Pancreas (tissue), 10 donors: ENCODE measurements around the gene POTEH. TPM values are rescaled to one million over a fixed set of nuclear protein-coding genes. Genes with fewer than 3 reads are reported as not detected.
"Not testable (repeated sequence)": the region's sequence is repeated elsewhere in the genome, so short reads cannot be mapped to it uniquely, and the experiment has no call there.

Experiments used
- ATAC-seq, 4 donors: fragments of 200-7000 bp; cut with Tn5 transposase; one replicate each; pipeline versions ENCODE4 v1.8.0 to v1.9.1; 2020; ENCODE audit warnings: mild to moderate bottlenecking in 4 of 4, moderate library complexity in 4 of 4
- DNase-seq, 6 donors: peaks; one replicate each; pipeline ENCODE4 v3.0.0-alpha.2; 2020
- FAIRE-seq: peaks from 2 replicates; lab custom pipeline; 2012; peaks lifted over from hg19 to GRCh38; lab: Jason Lieb, UNC
- H3K27ac ChIP-seq, 4 donors: fragments of 200-600 bp; sonication (generic); 1 replicate in 3 of 4; 2 replicates in 1 of 4; pipeline versions ENCODE4 v1.5.0 to v1.8.0; 2020
- H3K27me3 ChIP-seq, 4 donors: fragments of 200-600 bp; one replicate each; pipeline ENCODE4 v1.8.0; 2021
- H3K36me3 ChIP-seq, 3 donors: fragments of 200-600 bp; sonication (generic) in 1 of 3; one replicate each; pipeline versions ENCODE4 v1.5.0 to v1.8.0; 2020 to 2021
- H3K4me1 ChIP-seq, 3 donors: fragments of 200-600 bp; one replicate each; pipeline ENCODE4 v1.8.0; 2021
- H3K4me3 ChIP-seq, 4 donors: fragments of 200-600 bp; sonication (generic) in 2 of 4; one replicate each; pipeline versions ENCODE4 v1.5.0 to v1.8.0; 2020 to 2021
- H3K9me3 ChIP-seq, 4 donors: fragments of 200-600 bp; one replicate each; pipeline ENCODE4 v1.8.0; 2021
- WGBS, 2 donors: extraction: QIAGEN DNeasy Blood & Tissue Kit; methylation state at CpG; one replicate each; pipeline ENCODE4 v1.1.7; 2013; 5-methylcytosine and 5-hydroxymethylcytosine counted together
- intact Hi-C, 3 donors: fragments of 100-400 bp; cut with DNase I; formaldehyde crosslinking; loops; one replicate each; pipeline versions ENCODE4 v1.11.1 to v1.14.2; 2022
- polyA plus RNA-seq, 2 donors: library from polyadenylated mRNA; stranded (reverse); fragments of 200-250 nt; gene quantifications; one replicate each; pipeline ENCODE4 v1.2.3, GENCODE V29; 2013
- total RNA-seq, 6 donors: library from RNA; stranded (reverse); fragmentation: NEBNext Ultra II Directional in 4 of 6; extraction: Animal tissue kit (Norgen Biotek cat#: 25700) in 4 of 6; gene quantifications; one replicate each; pipeline versions ENCODE4 v1.2.1 to v1.2.4, GENCODE V29; 2021 to 2023
- donor health status: healthy with polysubstance abuse.
- donor health status: DM: no; HTN: no; CAD: no; lungs with moderate emphysema.
- donor health status: DM: no; HTN: no; CAD: no.
- donor health status: control.
- donor health status: control.
- donor health status: Bipolar disorder and iron deficiency.
- donor health status: DM: yes; HTN: yes; CAD: no.
- donor health status: DM: no; HTN: no; CAD: no.
- donor health status: DM: no; HTN: no; CAD: no.
- donor health status: DM: yes; HTN: yes; CAD: no.

Gene POTEH
- total and polyA plus RNA-seq, 8 donors: not detected

DNA sequence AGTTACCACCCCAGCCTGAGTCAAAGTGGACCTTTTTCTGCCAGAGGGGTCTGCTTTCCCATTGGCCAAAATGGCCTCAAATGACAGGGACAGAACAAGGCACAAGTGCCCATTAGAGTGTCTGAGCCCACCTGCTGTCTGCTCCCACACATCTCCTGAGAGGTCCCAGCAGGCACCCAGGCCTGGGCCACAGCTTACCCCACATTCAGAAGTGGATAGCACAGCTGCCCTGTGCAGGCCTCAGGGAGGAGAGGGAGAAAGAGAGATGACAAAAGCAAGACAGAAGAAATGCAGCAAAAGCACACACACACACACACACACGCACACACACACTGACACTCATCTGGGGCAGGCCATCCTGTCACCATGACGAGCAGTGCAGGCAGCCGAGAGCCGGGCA, 4.2 kb upstream of the POTEH start:
- ATAC-seq: peak in 1 of 4 donors; percentile 32
- WGBS, 2 donors: 60% methylated on average over 3 to 4 of the region's 4 CpGs
- H3K9me3 ChIP-seq: not testable (repeated sequence)

DNA sequence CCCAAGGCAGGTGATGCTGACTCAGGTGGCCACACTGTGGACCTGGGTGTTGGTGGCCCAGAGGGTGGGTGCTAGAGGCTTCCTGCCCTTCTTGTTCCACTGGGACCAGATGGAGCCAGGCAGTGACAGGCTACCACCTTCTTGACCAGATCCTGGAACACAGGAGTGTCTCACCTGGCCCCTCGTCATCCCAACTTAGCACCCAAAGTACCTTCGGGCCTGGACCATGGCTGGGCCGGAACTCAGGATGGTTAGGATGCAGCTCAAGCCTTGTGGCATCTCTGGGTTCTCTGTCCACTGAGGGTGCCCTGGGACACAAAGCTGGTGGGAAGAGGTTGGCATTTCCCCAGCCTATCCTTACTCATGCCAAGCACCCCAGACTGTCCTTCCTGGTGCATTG, 2.7 kb upstream of the POTEH start:
- FAIRE-seq: not testable (repeated sequence)
- peak in 2 of 4 donors; percentile 34 for ATAC-seq

More for the DNA sequence above, 4.2 kb upstream of the POTEH start:
- intact Hi-C loops, H3K4me1 ChIP-seq, H3K27ac ChIP-seq, H3K4me3 ChIP-seq, FAIRE-seq, H3K27me3 ChIP-seq, H3K36me3 ChIP-seq: not testable (repeated sequence)
- DNase-seq: peak in 2 of 6 donors; percentile 20 to 67

DNA sequence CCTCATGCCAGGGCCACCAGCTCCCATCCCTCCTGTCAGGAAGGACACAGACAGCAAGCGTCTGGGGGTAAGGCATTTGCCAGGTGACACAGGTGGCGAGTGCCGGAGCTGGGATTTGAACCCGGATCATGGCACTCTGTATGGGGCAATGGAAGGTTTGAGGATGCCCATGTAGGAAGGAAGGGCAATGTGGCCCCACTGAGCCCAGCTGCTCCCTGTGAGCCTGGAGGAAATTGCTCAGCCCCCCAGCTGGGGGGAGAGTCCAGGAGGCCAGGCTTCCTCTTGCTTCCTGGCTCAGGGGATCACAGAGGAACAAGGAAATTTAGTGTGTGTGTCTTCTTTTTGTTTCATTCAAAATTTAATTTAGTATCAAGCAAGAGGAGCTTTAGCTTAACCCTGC, 2.1 kb upstream of the POTEH start:
- H3K4me1 ChIP-seq, H3K4me3 ChIP-seq, intact Hi-C loops, H3K36me3 ChIP-seq, H3K27me3 ChIP-seq, H3K27ac ChIP-seq, FAIRE-seq, ATAC-seq, H3K9me3 ChIP-seq: not testable (repeated sequence)
- DNase-seq: peak in 2 of 6 donors; percentile 11 to 36
- WGBS, 2 donors: 59 to 88% methylated on average over 3 to 4 of the region's 4 CpGs

More for the DNA sequence above, 2.7 kb upstream of the POTEH start:
- intact Hi-C loops, H3K9me3 ChIP-seq, H3K27me3 ChIP-seq, H3K4me3 ChIP-seq, H3K4me1 ChIP-seq, H3K27ac ChIP-seq, H3K36me3 ChIP-seq: not testable (repeated sequence)
- peak in 2 of 6 donors; percentile 25 to 55 for DNase-seq
- WGBS, 2 donors: 57% methylated on average over 3 of the region's 3 CpGs

DNA sequence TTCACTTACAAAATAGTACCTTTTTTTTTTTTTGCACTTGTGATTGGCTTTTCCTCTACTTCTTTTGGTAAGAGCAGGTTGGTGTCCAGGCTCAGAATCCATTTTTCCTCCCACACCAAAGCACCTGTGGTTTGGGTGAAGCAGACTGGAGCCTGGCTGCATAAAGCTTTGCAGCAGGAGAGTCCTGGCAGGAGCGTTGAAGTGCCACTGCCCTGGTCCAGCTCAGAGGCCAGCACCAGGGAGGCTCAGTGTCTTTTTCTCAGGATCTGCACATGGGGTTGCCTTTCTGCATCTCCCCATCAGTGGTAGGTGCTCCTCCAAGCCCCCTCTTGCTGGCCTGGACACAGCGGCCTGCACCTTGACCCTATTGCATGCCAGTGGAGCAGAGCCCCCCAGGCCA, 1.7 kb upstream of the POTEH start:
- intact Hi-C loops, H3K4me1 ChIP-seq, FAIRE-seq, H3K27me3 ChIP-seq, ATAC-seq, H3K27ac ChIP-seq, H3K36me3 ChIP-seq, H3K4me3 ChIP-seq, H3K9me3 ChIP-seq: not testable (repeated sequence)
- 62 to 63% methylated on average over 1 to 2 of the region's 2 CpGs for WGBS, 2 donors
- DNase-seq: peak in 2 of 6 donors; percentile 23 to 40

DNA sequence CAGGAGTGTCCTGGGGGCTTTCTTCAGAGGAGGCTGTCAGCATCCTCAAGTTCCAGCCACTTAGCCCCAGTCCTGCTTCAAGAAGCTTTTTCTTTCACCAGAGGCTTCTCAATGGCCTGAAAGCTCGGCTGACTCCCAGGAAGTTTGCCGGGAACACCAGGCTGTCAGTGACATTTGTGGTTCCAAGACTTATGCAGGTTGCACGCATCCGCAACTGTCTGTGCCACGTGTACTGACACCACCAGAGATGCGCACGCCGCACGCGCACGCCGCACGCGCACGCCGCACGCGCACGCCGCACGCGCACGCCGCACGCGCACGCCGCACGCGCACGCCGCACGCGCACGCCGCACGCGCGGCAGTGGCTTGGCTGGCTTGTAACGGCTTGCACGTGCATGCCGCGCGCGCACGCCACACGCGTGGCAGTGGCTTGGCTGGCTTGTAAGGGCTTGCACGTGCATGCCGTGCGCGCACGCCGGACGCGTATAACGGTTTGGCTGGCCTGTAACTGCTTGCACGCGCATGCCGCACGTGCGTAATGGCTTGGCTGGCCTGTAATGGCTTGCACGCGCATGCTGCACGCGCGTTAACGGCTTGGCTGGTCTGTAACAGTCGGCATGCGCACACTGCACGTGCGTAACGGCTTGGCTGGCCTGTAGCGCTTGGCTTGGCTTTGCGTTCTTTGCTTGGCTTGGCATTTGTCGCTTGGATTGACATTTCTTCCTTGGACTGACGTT, 646 bp upstream of the POTEH start:
- H3K9me3 ChIP-seq, H3K36me3 ChIP-seq, H3K4me3 ChIP-seq, FAIRE-seq, intact Hi-C loops, H3K4me1 ChIP-seq, H3K27ac ChIP-seq, H3K27me3 ChIP-seq: not testable (repeated sequence)
- ATAC-seq (peak in 2 of 4 donors; percentile 25 to 48), DNase-seq (peak in 2 of 6 donors; percentile 30 to 85)
- 83 to 85% methylated on average over 75 to 77 of the region's 77 CpGs for WGBS, 2 donors

DNA sequence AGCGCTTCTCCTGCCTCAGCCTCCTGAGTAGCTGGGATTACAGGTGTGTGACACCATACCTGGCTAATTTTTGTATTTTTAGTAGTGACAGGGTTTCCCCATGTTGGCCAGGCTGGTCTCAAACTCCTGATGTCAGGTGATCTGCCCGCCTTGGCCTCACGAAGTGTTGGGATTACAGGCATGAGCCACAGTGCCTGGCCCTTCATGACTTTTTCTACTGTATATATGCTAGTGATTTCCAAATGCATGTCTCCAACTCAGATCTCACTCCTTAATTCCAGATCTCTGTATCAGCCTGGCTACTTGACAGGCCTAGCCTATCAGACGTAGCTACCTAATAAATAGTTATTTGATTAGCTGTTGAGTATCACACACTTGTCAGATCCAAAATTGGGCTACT, 23.8 kb downstream of the POTEH start:
- ATAC-seq: not testable (repeated sequence)

DNA sequence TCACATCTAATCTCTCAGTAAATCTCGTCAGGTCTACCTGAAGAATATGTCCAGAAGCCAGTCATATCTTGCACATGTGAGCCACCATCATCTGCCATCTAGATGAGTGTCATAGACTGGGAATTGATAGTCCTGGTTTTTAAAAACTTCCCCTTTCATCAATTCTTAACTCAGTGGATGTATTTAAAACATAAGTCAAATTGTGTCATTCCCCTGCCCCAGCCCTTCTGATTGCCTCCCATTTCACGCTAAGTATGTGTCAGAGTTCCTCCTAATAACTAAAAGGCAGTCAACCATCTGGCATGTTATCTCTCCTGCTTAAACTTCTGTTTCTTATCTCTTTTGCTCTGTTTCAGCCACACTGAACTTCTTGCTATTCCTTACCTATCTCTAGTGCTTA, 24.3 kb downstream of the POTEH start:
- FAIRE-seq, H3K9me3 ChIP-seq: not testable (repeated sequence)
- 14 to 25% methylated on average over 2 of the region's 2 CpGs for WGBS, 2 donors

More for the DNA sequence above, 23.8 kb downstream of the POTEH start:
- FAIRE-seq, H3K4me3 ChIP-seq, H3K36me3 ChIP-seq, H3K4me1 ChIP-seq, intact Hi-C loops, H3K27ac ChIP-seq, H3K9me3 ChIP-seq, H3K27me3 ChIP-seq: not testable (repeated sequence)
- 56 to 72% methylated on average over 2 of the region's 4 CpGs for WGBS, 2 donors
- peak in 1 of 6 donors; percentile 32 for DNase-seq

DNA sequence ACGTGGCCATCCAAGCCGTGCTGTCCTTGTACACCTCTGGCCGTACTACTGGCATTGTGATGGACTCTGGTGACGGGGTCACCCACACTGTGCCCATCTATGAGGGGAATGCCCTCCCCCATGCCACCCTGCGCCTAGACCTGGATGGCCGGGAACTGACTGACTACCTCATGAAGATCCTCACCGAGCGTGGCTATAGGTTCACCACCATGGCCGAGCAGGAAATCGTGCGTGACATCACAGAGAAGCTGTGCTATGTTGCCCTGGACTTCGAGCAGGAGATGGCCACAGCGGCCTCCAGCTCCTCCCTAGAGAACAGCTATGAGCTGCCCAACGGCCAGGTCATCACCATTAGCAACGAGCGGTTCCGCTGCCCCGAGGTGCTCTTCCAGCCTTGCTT, 32.1 kb downstream of the POTEH start:
- intact Hi-C loops, H3K36me3 ChIP-seq, H3K9me3 ChIP-seq, ATAC-seq, H3K4me1 ChIP-seq, H3K27ac ChIP-seq, FAIRE-seq, H3K27me3 ChIP-seq, H3K4me3 ChIP-seq: not testable (repeated sequence)
- DNase-seq: peak in 1 of 6 donors; percentile 63
- 70 to 81% methylated on average over 7 to 9 of the region's 18 CpGs for WGBS, 2 donors

More for the DNA sequence above, 24.3 kb downstream of the POTEH start:
- ATAC-seq, intact Hi-C loops, H3K27me3 ChIP-seq, H3K27ac ChIP-seq, DNase-seq, H3K4me1 ChIP-seq, H3K4me3 ChIP-seq, H3K36me3 ChIP-seq: not testable (repeated sequence)

DNA sequence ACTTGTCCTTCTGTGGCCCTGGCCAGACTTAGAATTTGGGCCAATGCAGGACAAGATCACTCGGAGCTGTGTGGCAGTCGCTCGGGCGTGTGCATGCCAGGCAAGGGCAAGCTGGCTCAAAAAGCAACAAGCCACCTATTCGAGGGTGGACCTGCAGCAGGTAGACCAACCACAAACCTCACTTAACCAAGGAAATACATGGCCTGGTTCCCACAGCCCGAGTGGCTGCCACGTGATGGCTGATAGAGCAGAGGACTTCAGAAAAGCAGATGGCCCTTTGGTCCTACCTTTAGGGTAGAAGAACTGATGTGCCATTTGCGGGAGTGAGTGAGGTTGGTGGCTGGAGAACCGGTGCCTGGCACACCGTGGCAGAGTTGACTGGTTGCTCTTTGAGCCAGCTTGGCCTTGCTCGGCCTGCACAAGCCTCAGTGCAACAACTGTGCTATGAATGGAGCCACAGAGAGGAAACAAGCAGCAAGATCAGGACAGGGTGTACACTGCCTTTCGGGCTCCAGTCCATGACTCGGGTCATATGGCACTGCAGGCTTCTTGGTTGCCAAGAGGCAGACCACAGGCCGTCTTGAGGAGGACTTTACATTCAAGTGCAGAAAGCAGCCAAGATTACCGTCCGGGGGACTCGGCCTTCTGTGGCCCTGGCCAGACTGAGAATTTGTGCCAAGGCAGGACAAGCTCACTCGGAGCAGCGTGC, 39.5 kb downstream of the POTEH start:
- H3K4me1 ChIP-seq, ATAC-seq, intact Hi-C loops, H3K36me3 ChIP-seq, H3K9me3 ChIP-seq, FAIRE-seq, H3K27me3 ChIP-seq, H3K27ac ChIP-seq, H3K4me3 ChIP-seq: not testable (repeated sequence)
- DNase-seq: peak in 1 of 6 donors; percentile 24
- 47 to 62% methylated on average over 8 to 10 of the region's 19 CpGs for WGBS, 2 donors

DNA sequence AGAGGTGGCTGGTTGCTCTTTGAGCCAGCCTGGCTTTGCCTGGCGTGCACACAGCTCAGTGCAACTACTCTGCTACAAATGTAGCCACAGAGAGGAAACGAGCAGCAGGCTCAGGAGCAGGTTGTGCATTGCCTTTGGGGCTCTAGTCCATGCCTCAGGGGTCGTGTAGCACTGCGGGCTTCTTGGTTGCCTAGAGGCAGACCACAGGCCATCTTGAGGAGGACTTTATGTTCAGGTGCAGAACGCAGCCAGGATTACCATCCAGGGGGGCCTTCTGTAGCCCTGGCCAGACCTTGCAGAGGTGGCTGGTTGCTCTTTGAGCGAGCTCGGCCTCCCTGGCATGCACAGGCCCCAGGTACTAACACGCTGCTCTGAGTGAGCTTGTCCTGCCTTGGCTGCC, 41.2 kb downstream of the POTEH start:
- H3K4me3 ChIP-seq, H3K4me1 ChIP-seq, intact Hi-C loops, ATAC-seq, H3K27ac ChIP-seq, DNase-seq, FAIRE-seq, H3K36me3 ChIP-seq, H3K27me3 ChIP-seq, H3K9me3 ChIP-seq: not testable (repeated sequence)
- no CpG with 5 or more reads among the region's 8 CpGs for WGBS, 2 donors

DNA sequence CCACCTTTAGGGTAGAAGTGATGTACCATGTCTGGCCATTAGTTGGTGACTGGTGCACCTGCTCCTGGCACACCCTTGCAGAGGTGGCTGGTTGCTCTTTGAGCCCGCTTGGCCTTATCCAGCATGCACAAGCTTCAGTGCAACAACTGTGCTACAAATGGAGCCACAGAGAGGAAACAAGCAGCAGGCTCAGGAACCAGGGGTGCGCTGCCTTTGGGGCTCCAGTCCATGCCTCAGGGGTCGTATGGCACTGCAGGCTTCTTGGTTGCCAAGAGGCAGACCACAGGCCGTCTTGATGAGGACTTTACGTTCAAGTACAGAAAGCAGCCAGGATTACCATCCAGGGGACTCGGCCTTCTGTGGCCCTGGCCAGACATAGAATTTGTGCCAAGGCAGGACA, 44.6 kb downstream of the POTEH start:
- 39 to 49% methylated on average over 3 to 4 of the region's 6 CpGs for WGBS, 2 donors
- ATAC-seq, H3K9me3 ChIP-seq, H3K27me3 ChIP-seq, H3K4me3 ChIP-seq, H3K36me3 ChIP-seq, intact Hi-C loops, FAIRE-seq, H3K27ac ChIP-seq, H3K4me1 ChIP-seq: not testable (repeated sequence)
- DNase-seq: peak in 1 of 6 donors; percentile 26
